HG03175 (cell line): ENCODE data around the gene KCNQ1OT1.

Experiments
- ATAC-seq: cut with Tn5 transposase; IDR thresholded peaks from one replicate; pipeline ENCODE4 v1.9.1; 2021; ENCODE audit warnings: mild to moderate bottlenecking, moderate library complexity; ENCODE audit not compliant: unreplicated experiment

KCNQ1OT1 gene

GRCh38 chr11:2561696-2562581 is 137.9 kb downstream of the KCNQ1OT1 start:
- no peak for ATAC-seq

- no peak for ATAC-seq
Observed at GRCh38 chr11:2559527-2560311, 140.1 kb downstream of the KCNQ1OT1 start.

DNA sequence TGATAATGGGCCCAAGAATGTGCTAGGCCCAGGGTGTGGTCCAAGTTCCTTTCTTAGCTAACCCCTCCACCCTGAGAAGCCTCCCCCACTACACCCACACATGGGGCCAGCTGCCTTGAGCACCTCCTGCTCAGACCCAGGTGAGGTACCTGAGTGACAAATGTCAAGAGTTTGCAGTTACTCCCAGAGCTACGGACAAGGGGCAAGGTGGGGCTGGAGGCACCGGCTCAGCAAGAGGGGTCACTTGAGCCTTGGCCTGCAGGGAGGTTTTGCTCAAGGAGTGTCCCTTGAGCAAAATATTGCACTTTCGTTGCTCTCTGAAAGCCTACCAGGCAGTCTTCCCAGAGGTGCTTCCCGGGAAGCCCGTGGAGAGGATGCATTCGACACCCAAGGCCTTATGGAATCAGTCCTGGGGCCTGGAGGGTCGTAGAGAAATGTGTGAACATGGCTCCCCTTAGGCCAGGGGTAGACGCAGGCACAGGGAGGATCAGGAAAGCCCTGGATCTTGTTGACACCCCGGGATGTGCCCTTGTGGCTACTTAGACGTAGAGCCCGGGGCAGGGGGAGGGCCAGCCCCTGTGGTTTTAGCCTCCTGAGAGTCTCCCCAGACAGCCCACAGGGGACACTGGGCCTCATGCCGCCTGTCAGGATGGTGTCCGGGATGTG is 140.8 kb downstream of the KCNQ1OT1 start:
- no peak for ATAC-seq

GRCh38 chr11:2558397-2558796 is 141.4 kb downstream of the KCNQ1OT1 start:
- no peak for ATAC-seq
